Panc1 (cell line): ENCODE data around the gene ADGRL3.

Experiments
- CTCF ChIP-seq: fragments of 450-650 bp; IDR thresholded peaks from 2 replicates; pipeline ENCODE4 v1.5.1; 2017; ENCODE audit warnings: mild to moderate bottlenecking
- POLR2AphosphoS5 ChIP-seq: IDR thresholded peaks from 2 replicates; pipeline ENCODE4 v1.6.1; 2012; ENCODE audit warnings: mild to moderate bottlenecking, low read depth, low read length, moderate library complexity

DNA sequence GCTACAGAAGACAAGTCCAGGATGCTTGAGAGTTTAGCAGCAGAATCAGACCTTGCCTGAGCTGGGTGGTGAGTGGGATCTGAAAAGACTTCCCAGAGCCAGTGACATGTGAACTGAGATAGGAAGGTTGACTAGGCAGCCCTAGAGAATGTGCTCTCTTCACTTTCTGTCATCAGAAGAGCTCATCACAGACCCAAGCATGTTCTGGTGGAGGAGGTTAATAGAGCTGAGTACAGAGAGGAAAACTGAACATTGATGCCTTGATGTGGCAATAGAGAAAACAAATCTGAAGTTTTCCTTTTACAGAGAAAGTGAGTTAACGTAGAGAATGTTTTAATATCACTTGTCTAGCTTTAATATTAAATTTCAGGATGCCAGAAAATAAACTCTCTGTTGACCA is 17.1 kb downstream of the ADGRL3 start:
- TF ChIP-seq CTCF (no peak), POLR2AphosphoS5 (no peak)
